ENCODE results near the gene ALDOC.

GRCh38 chr17:28623696-28624095 lies 47.0 kb upstream of the ALDOC start:
- TF ChIP-seq POLR2A (IDR thresholded peaks at IDR 0.05), result no peak
- TF ChIP-seq, protein P1, sequence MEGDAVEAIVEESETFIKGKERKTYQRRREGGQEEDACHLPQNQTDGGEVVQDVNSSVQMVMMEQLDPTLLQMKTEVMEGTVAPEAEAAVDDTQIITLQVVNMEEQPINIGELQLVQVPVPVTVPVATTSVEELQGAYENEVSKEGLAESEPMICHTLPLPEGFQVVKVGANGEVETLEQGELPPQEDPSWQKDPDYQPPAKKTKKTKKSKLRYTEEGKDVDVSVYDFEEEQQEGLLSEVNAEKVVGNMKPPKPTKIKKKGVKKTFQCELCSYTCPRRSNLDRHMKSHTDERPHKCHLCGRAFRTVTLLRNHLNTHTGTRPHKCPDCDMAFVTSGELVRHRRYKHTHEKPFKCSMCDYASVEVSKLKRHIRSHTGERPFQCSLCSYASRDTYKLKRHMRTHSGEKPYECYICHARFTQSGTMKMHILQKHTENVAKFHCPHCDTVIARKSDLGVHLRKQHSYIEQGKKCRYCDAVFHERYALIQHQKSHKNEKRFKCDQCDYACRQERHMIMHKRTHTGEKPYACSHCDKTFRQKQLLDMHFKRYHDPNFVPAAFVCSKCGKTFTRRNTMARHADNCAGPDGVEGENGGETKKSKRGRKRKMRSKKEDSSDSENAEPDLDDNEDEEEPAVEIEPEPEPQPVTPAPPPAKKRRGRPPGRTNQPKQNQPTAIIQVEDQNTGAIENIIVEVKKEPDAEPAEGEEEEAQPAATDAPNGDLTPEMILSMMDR (IDR thresholded peaks at IDR 0.05), result no peak

Data from uterus (tissue), 2 donors.